ENCODE results near the gene GRAMD1B. TPM values are rescaled to one million over a fixed set of nuclear protein-coding genes. Genes with fewer than 3 reads are reported as not detected.
A peak's percentile ranks its signal among the peaks of the same experiment; 100 is the strongest.
"Not testable (repeated sequence)": the region's sequence is repeated elsewhere in the genome, so short reads cannot be mapped to it uniquely, and the experiment has no call there.

GRAMD1B gene
- total RNA-seq, 1 donor from 2014 or later = 17.6 TPM

- DNase-seq (ENCODE audit: missing footprints) (no peak), ATAC-seq (no peak)
- intact Hi-C loops (cut with DNase I) = no loop called here
Measured at GRCh38 chr11:123640029-123640428, 210.0 kb downstream of the GRAMD1B start.

GRCh38 chr11:123640677-123641494 lies 210.8 kb downstream of the GRAMD1B start:
- intact Hi-C loops (cut with DNase I) = loop anchor here (1.0 kb wide), 1 partner anchor 66 kb away; no protein-coding TSS in a partner anchor
- DNase-seq (ENCODE audit: missing footprints) (peak; percentile 71), ATAC-seq (no peak)

GRCh38 chr11:123641495-123641840 lies 211.4 kb downstream of the GRAMD1B start:
- DNase-seq (ENCODE audit: missing footprints) (no peak), ATAC-seq (no peak)
- intact Hi-C loops (cut with DNase I) = loop anchor here (1.0 kb wide), 1 partner anchor 66 kb away; no protein-coding TSS in a partner anchor

- intact Hi-C loops (cut with DNase I) = no loop called here
- no peak for ATAC-seq
- no peak for DNase-seq (ENCODE audit: missing footprints)
Measured at GRCh38 chr11:123642435-123642834, 212.4 kb downstream of the GRAMD1B start.

GRCh38 chr11:123645286-123645975 lies 215.4 kb downstream of the GRAMD1B start:
- intact Hi-C loops (cut with DNase I) = no loop called here
- ATAC-seq (no peak), DNase-seq (ENCODE audit: missing footprints) (no peak)

- no peak for DNase-seq (ENCODE audit: missing footprints)
- intact Hi-C loops (cut with DNase I) = no loop called here
- no peak for ATAC-seq
Measured at GRCh38 chr11:123650901-123651300, 220.8 kb downstream of the GRAMD1B start.

- ATAC-seq (no peak), DNase-seq (ENCODE audit: missing footprints) (no peak)
- intact Hi-C loops (cut with DNase I) = no loop called here
Measured at GRCh38 chr11:123652599-123652998, 222.5 kb downstream of the GRAMD1B start.

- ATAC-seq = peak; percentile 4
- DNase-seq (ENCODE audit: missing footprints) = no peak
Measured at GRCh38 chr11:123653483-123653826, 223.4 kb downstream of the GRAMD1B start.

GRCh38 chr11:123653827-123654565 lies 223.9 kb downstream of the GRAMD1B start:
- intact Hi-C loops (cut with DNase I) = no loop called here
- peak; percentile 82 for ATAC-seq
- DNase-seq (ENCODE audit: missing footprints) = peak; percentile 75

More at GRCh38 chr11:123653483-123653826, 223.4 kb downstream of the GRAMD1B start:
- intact Hi-C loops (cut with DNase I) = no loop called here

GRCh38 chr11:123654566-123655081 lies 224.6 kb downstream of the GRAMD1B start, which contains the start of gene SCN3B:
TSS of gene SCN3B (minus strand) at chr11:123654624. CDS start at chr11:123653801, 823 bp downstream.
- peak; percentile 96 for ATAC-seq
- intact Hi-C loops (cut with DNase I) = no loop called here
- peak; percentile 81 for DNase-seq (ENCODE audit: missing footprints)

- intact Hi-C loops (cut with DNase I) = no loop called here
- no peak for DNase-seq (ENCODE audit: missing footprints)
- no peak for ATAC-seq
Measured at GRCh38 chr11:123659311-123659710, 229.2 kb downstream of the GRAMD1B start.

GRCh38 chr11:123659965-123660364 lies 229.9 kb downstream of the GRAMD1B start:
- ATAC-seq; intact Hi-C loops (cut with DNase I); DNase-seq (ENCODE audit: missing footprints): not testable (repeated sequence)

- no peak for DNase-seq (ENCODE audit: missing footprints)
- ATAC-seq = no peak
- intact Hi-C loops (cut with DNase I) = no loop called here
Measured at GRCh38 chr11:123665306-123665705, 235.2 kb downstream of the GRAMD1B start.

- no peak for ATAC-seq
Measured at GRCh38 chr11:123670081-123670480, 240.0 kb downstream of the GRAMD1B start.

GRCh38 chr11:123671534-123671933 lies 241.5 kb downstream of the GRAMD1B start:
- DNase-seq (ENCODE audit: missing footprints) (no peak), ATAC-seq (no peak)
- intact Hi-C loops (cut with DNase I) = no loop called here

More at GRCh38 chr11:123670081-123670480, 240.0 kb downstream of the GRAMD1B start:
- intact Hi-C loops (cut with DNase I) = no loop called here
- DNase-seq (ENCODE audit: missing footprints) = no peak

GRCh38 chr11:123672568-123672967 lies 242.5 kb downstream of the GRAMD1B start:
- DNase-seq (ENCODE audit: missing footprints) (no peak), ATAC-seq (no peak)
- intact Hi-C loops (cut with DNase I) = no loop called here

GRCh38 chr11:123674297-123674696 lies 244.2 kb downstream of the GRAMD1B start:
- intact Hi-C loops (cut with DNase I) = no loop called here
- ATAC-seq (no peak), DNase-seq (ENCODE audit: missing footprints) (no peak)

All from Right ventricle myocardium inferior (tissue), 1 donor.